Natural killer cell (primary cell): Measurements from ENCODE around the gene TEAD4. TPM values are rescaled to one million over a fixed set of nuclear protein-coding genes. Genes with fewer than 3 reads are reported as not detected.

ENCODE experiments used
- ATAC-seq, 3 donors: fragments of 150-1000 bp in 2 of 3; fragments of 200-7000 bp in 1 of 3; cut with Tn5 transposase; 1 replicate in 1 of 3; 2 replicates in 2 of 3; pipeline ENCODE4 v1.10.0; 2021; ENCODE audit warnings: mild to moderate bottlenecking in 2 of 3, moderate library complexity in 2 of 3
- DNase-seq, 2 donors: peaks; one replicate each; pipeline versions ENCODE4 v3.0.0 to v3.0.0-alpha.2; 2013 to 2021; ENCODE audit warnings: mixed read lengths in 1 of 2
- H3K27ac ChIP-seq: one replicate; pipeline ENCODE4 v1.5.1; 2013; ENCODE audit warnings: mild to moderate bottlenecking, low read length
- H3K27me3 ChIP-seq: one replicate; pipeline ENCODE4 v1.6.1; 2013; ENCODE audit warnings: low read length; ENCODE audit not compliant: control insufficient read depth, insufficient read depth
- H3K36me3 ChIP-seq: one replicate; pipeline ENCODE4 v1.6.1; 2013; ENCODE audit warnings: low read length; ENCODE audit not compliant: control insufficient read depth, insufficient read depth
- H3K4me1 ChIP-seq: one replicate; pipeline ENCODE4 v1.6.1; 2013; ENCODE audit warnings: low read length; ENCODE audit not compliant: control insufficient read depth, insufficient read depth
- H3K4me3 ChIP-seq: one replicate; pipeline ENCODE4 v1.5.1; 2013; ENCODE audit warnings: low read length
- H3K9me3 ChIP-seq: one replicate; pipeline ENCODE4 v1.6.1; 2013; ENCODE audit warnings: low read length; ENCODE audit not compliant: control insufficient read depth, insufficient read depth
- H3K27ac Mint-ChIP-seq, 2 donors: one replicate each; pipeline ENCODE4 v1.8.0; 2022; ENCODE audit warnings: mild to moderate bottlenecking in 2 of 2, mixed read lengths in 2 of 2, moderate library complexity in 1 of 2
- H3K27me3 Mint-ChIP-seq, 2 donors: one replicate each; pipeline ENCODE4 v1.8.0; 2022; ENCODE audit warnings: low read depth in 2 of 2, mixed read lengths in 2 of 2
- H3K36me3 Mint-ChIP-seq: one replicate; pipeline ENCODE4 v1.8.0; 2022; ENCODE audit warnings: mixed read lengths
- H3K4me1 Mint-ChIP-seq, 2 donors: one replicate each; pipeline ENCODE4 v1.8.0; 2022; ENCODE audit warnings: mixed read lengths in 2 of 2
- H3K4me3 Mint-ChIP-seq: one replicate; pipeline ENCODE4 v1.8.0; 2022; ENCODE audit warnings: mild to moderate bottlenecking, moderate library complexity, mixed read lengths
- H3K9me3 Mint-ChIP-seq, 2 donors: one replicate each; pipeline ENCODE4 v1.8.0; 2022; ENCODE audit warnings: mixed read lengths in 2 of 2
- WGBS: methylation state at CpG from one replicate; pipeline ENCODE4 v1.1.7; 2013; ENCODE audit warnings: missing lambda C conversion rate; ENCODE audit not compliant: insufficient coverage; 5-methylcytosine and 5-hydroxymethylcytosine counted together
- intact Hi-C: fragments of 100-400 bp; cut with micrococcal nuclease; formaldehyde crosslinking; loops from one replicate; pipeline ENCODE4 v1.14.2; 2022
- total RNA-seq, 4 donors: library from RNA; stranded (reverse); fragments of 120-200 nt in 1 of 4; gene quantifications; one replicate each; pipeline versions ENCODE4 v1.2.3 to v1.2.4, GENCODE V29; 2013 to 2022
- TF ChIP-seq, protein P1 (sequence below): fragments of 200-600 bp; IDR thresholded peaks from one replicate; pipeline ENCODE4 v1.8.0; 2022; ENCODE audit warnings: antibody characterized with exemption

The TEAD4 gene
- total RNA-seq, 3 donors from 2014 or later (not counting 1 experiment from before 2014, with no cell fraction given) = not detected

DNA sequence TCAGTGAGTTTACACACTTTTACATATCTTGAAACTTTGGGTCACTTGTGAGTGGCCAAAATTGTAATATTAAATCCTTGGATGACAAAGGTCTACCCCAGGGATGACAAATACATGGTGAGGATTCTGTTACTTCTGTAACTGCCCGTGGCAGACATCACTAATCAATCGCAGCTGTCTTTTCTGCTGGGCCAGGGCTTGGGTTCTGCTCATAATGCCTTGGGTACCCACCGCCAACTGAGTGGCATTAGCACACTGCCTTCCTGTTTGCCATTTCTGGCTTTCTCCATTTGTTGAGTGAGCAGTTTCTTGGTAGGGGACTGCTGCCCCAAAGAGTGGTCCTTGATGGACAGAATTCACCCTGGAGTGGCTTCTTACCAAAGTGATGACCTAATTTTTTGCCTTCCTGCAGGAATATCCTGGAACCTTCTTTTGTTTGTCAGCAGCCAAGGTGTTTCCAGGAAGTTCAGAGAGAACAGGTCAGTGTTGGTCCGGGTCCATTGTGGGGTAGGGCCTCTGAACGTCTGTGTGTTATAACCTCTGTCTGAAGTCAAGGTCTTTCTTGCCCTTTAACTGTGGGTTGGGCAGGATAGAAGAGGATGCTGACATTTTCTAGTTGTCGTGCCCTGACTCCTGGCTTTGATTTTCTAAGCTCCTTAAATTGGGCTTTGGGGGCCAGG is 124.2 kb downstream of the TEAD4 start:
- ATAC-seq (no peak), DNase-seq (no peak)
- no peak overlapping the region for H3K4me3 Mint-ChIP-seq
- H3K27ac Mint-ChIP-seq = no peak overlapping the region
- no peak overlapping the region for H3K4me3 ChIP-seq
- H3K27me3 ChIP-seq = no peaks in the 10 kb centered on the region
- H3K36me3 Mint-ChIP-seq = no peaks in the 10 kb centered on the region
- no peaks in the 10 kb centered on the region for H3K4me1 Mint-ChIP-seq
- WGBS = 68% methylated on average over 6 of the region's 6 CpGs
- no peak overlapping the region for H3K27ac ChIP-seq
- H3K36me3 ChIP-seq = no peaks in the 10 kb centered on the region
- H3K9me3 Mint-ChIP-seq = no peaks in the 10 kb centered on the region
- H3K27me3 Mint-ChIP-seq = peaks cover 0 to 3% of the 10 kb centered on the region in 2 donors
- no peaks in the 10 kb centered on the region for H3K9me3 ChIP-seq
- intact Hi-C loops = no loop called here
- TF ChIP-seq, protein P1, sequence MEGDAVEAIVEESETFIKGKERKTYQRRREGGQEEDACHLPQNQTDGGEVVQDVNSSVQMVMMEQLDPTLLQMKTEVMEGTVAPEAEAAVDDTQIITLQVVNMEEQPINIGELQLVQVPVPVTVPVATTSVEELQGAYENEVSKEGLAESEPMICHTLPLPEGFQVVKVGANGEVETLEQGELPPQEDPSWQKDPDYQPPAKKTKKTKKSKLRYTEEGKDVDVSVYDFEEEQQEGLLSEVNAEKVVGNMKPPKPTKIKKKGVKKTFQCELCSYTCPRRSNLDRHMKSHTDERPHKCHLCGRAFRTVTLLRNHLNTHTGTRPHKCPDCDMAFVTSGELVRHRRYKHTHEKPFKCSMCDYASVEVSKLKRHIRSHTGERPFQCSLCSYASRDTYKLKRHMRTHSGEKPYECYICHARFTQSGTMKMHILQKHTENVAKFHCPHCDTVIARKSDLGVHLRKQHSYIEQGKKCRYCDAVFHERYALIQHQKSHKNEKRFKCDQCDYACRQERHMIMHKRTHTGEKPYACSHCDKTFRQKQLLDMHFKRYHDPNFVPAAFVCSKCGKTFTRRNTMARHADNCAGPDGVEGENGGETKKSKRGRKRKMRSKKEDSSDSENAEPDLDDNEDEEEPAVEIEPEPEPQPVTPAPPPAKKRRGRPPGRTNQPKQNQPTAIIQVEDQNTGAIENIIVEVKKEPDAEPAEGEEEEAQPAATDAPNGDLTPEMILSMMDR = no peak
- no peaks in the 10 kb centered on the region for H3K4me1 ChIP-seq

- Histone ChIP-seq H3K9me3 (no peaks in the 10 kb centered on the region), H3K27ac (no peak overlapping the region), H3K4me3 (no peak overlapping the region), H3K4me1 (no peaks in the 10 kb centered on the region), H3K36me3 (no peaks in the 10 kb centered on the region), H3K27me3 (no peaks in the 10 kb centered on the region)
- Mint-ChIP-seq H3K36me3 (no peaks in the 10 kb centered on the region), H3K27me3 (peaks cover 0 to 3% of the 10 kb centered on the region in 2 donors), H3K4me1 (no peaks in the 10 kb centered on the region), H3K4me3 (no peak overlapping the region), H3K9me3 (no peaks in the 10 kb centered on the region), H3K27ac (no peak overlapping the region)
- no peak for DNase-seq
- TF ChIP-seq, protein P1 = no peak
- intact Hi-C loops = no loop called here
- 96% methylated on average over 5 of the region's 5 CpGs for WGBS
- no peak for ATAC-seq
Observed at GRCh38 chr12:3083921-3084347, 124.7 kb downstream of the TEAD4 start.

DNA sequence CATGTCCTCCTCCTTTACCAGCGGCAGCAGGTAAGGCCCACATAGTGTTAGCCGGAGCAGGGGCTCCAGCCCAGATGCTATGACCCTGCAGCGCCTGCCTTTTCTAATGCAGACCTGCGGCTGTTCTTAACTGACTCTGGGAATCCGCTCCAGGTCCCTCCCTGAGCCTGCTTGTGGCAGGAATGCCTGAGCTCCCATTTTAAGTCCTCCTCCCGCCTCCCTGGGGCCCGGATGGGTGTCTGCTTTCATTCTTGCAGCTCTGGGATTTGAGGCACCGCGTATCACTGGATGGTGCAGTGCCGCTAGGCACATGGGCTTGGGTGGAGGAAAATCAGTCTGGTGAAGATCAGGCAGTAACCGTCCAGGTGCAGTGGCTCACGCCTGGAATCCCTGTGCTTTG is 125.5 kb downstream of the TEAD4 start:
- DNase-seq (no peak), ATAC-seq (no peak)
- no peak overlapping the region for H3K27ac Mint-ChIP-seq
- TF ChIP-seq, protein P1 = no peak
- no peaks in the 10 kb centered on the region for H3K4me1 Mint-ChIP-seq
- Histone ChIP-seq H3K4me3 (no peak overlapping the region), H3K27me3 (no peaks in the 10 kb centered on the region), H3K27ac (no peak overlapping the region), H3K36me3 (no peaks in the 10 kb centered on the region), H3K4me1 (no peaks in the 10 kb centered on the region), H3K9me3 (no peaks in the 10 kb centered on the region)
- H3K27me3 Mint-ChIP-seq = peaks cover 0 to 3% of the 10 kb centered on the region in 2 donors
- no peaks in the 10 kb centered on the region for H3K36me3 Mint-ChIP-seq
- intact Hi-C loops = no loop called here
- 93% methylated on average over 12 of the region's 12 CpGs for WGBS
- H3K9me3 Mint-ChIP-seq = no peaks in the 10 kb centered on the region
- no peak overlapping the region for H3K4me3 Mint-ChIP-seq
